Right atrium auricular region (tissue), 2 donors: ENCODE data around the gene SNCA. TPM values are rescaled to one million over a fixed set of nuclear protein-coding genes. Genes with fewer than 3 reads are reported as not detected.
A peak's percentile ranks its signal among the peaks of the same experiment; 100 is the strongest.

Experiments
- DNase-seq: peaks from one replicate; pipeline ENCODE4 v3.0.0-alpha.2; 2019; ENCODE audit warnings: low spot score
- H3K27ac ChIP-seq, 2 donors: fragments of 200-600 bp; sonication (generic); 1 replicate in 1 of 2; 2 replicates in 1 of 2; pipeline ENCODE4 v1.5.1; 2016 to 2019
- H3K27me3 ChIP-seq, 2 donors: fragments of 200-600 bp; sonication (generic); one replicate each; pipeline versions ENCODE4 v1.5.1 to v1.6.0; 2017 to 2019
- H3K36me3 ChIP-seq: fragments of 200-600 bp; sonication (generic); one replicate; pipeline ENCODE4 v1.5.1; 2016
- H3K4me1 ChIP-seq, 2 donors: fragments of 200-600 bp; sonication (generic); one replicate each; pipeline versions ENCODE4 v1.5.1 to v1.6.0; 2017 to 2019
- H3K4me3 ChIP-seq, 2 donors: fragments of 200-600 bp; sonication (generic); 1 replicate in 1 of 2; 2 replicates in 1 of 2; pipeline ENCODE4 v1.5.1; 2017 to 2019; ENCODE audit warnings: mild to moderate bottlenecking in 1 of 2, moderate library complexity in 1 of 2
- H3K9me3 ChIP-seq, 2 donors: fragments of 200-600 bp; sonication (generic); one replicate each; pipeline ENCODE4 v1.5.1; 2019
- total RNA-seq, 2 donors: library from RNA; depleted of rRNA; stranded (reverse); fragments of >200 nt; gene quantifications; one replicate each; pipeline ENCODE4 v1.1.0, GENCODE V29; 2016
- TF ChIP-seq, protein P1 (sequence below), 2 donors: fragments of 200-600 bp; sonication (generic); IDR thresholded peaks; one replicate each; pipeline ENCODE4 v1.5.1; 2019; ENCODE audit warnings: antibody characterized with exemption in 2 of 2

The SNCA gene
- total RNA-seq, 2 donors from 2014 or later = 8.5 to 23.3 TPM

DNA sequence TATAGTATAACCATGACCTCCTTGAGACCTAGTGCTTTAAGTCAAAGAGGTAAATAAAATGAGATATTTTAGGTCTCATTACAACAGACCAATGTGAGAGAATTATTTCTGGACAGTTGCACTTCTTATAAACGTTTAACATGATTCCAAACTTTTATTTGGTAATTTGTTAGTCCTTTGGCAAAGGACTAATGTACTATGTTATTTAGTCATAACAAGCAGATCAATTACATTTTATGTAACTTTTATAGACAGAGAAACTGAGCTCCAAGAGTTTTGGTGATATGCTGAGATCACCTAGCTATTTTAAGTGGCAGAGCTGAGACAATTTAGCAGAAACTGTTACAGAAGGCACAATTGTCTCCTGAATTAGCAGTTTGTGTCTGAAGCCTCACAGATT is 2.6 kb upstream of the SNCA start:
- DNase-seq = no peak
- no peak overlapping the region for H3K4me3 ChIP-seq
- H3K4me1 ChIP-seq = peaks cover 0 to 4% of the 10 kb centered on the region in 2 donors
- no peaks in the 10 kb centered on the region for H3K9me3 ChIP-seq
- no peak overlapping the region for H3K27ac ChIP-seq
- no peaks in the 10 kb centered on the region for H3K27me3 ChIP-seq
- TF ChIP-seq, protein P1, sequence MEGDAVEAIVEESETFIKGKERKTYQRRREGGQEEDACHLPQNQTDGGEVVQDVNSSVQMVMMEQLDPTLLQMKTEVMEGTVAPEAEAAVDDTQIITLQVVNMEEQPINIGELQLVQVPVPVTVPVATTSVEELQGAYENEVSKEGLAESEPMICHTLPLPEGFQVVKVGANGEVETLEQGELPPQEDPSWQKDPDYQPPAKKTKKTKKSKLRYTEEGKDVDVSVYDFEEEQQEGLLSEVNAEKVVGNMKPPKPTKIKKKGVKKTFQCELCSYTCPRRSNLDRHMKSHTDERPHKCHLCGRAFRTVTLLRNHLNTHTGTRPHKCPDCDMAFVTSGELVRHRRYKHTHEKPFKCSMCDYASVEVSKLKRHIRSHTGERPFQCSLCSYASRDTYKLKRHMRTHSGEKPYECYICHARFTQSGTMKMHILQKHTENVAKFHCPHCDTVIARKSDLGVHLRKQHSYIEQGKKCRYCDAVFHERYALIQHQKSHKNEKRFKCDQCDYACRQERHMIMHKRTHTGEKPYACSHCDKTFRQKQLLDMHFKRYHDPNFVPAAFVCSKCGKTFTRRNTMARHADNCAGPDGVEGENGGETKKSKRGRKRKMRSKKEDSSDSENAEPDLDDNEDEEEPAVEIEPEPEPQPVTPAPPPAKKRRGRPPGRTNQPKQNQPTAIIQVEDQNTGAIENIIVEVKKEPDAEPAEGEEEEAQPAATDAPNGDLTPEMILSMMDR (IDR thresholded peaks at IDR 0.05) = no peak
- no peaks in the 10 kb centered on the region for H3K36me3 ChIP-seq

DNA sequence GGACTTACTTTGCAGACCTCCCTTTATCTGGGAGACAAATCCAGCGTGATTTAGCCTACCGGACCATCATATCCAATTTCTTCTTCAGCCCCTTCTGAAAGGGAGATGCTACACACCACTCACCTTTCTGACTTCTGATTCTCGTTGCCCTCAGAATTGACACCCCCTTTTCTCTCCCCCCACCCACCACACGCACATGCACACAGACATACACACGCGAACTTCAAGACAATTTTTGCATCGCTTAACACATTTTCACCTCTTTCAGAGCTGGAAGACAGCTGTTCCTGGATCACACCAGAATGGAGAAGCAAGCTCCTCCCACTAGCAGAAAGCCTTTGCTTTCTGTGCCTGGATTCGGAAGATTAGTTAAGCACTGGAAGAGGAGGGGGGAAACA is 1.0 kb upstream of the SNCA start:
- DNase-seq = no peak
- TF ChIP-seq, protein P1 (IDR thresholded peaks at IDR 0.05) = no peak
- Histone ChIP-seq H3K4me1 (peaks cover 0 to 4% of the 10 kb centered on the region in 2 donors), H3K27me3 (no peaks in the 10 kb centered on the region), H3K36me3 (no peaks in the 10 kb centered on the region), H3K9me3 (no peaks in the 10 kb centered on the region), H3K4me3 (peak overlapping the region; percentile 59), H3K27ac (no peak overlapping the region)

DNA sequence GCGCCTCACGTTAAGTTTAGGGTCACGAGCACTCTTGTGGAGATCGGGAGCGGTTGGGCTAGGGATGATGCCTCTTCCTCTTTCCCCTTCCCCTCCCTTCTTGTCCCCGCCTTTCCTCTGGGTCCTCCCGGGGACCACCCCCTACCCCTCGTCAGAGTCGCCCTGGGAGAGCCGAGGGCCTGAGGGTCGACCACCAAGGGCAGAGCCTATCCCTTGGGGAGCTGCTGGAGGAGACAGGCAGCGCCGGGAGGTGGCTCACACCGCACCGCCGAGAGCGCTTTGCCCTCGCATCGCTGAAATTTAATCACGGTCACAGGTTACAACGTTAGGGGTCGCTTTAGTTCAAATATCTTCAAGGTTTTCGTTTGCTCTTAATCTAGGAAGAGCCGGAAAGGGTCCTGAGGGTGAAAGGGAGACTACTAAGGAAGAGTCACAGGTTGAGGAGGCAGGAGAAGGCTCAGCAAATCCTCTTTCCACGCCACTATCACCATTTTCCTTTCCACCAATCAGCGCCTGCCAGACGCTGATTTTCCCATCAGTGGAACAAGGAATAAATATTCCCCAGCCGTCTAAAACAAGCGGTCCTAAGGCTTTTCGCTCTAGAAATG is 528 bp upstream of the SNCA start:
- peak overlapping the region; percentile 38 to 49 for H3K27ac ChIP-seq
- no peaks in the 10 kb centered on the region for H3K9me3 ChIP-seq
- DNase-seq = no peak

DNA sequence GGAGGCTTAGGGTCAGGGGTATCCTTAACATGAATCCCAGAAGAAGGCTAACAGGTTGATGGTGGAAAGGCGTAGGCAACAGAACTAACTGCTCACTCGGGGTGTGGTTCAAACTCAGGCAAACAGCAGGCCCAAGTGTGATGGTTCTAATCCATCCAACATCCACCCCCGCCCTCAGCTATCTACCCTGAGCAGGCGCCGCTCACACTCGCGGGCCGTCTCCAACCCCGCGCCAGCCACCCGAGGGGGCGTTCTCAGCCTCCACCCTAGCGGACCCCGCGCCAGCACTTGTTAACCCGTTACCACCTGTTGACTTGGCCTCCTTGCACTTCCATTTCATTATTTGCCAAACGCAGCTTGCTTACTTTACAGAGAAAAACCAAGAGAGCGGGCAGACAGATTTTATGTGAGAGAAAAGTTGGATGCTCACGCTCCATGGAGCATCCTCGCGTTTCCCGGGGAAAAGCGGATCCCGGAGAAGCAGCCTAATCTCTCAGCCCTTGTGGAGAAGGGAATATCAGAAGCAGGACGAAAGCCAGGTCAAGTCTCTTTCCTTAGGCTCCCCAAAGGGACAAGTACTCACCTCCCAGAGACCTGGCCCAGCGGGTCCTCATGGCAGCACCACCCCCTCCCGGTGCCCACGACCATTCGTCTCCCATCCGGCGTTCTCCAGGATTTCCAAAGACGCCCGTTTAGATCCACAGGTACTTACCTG is 773 bp downstream of the SNCA start:
- DNase-seq = no peak
- Histone ChIP-seq H3K27ac (peak overlapping the region; percentile 38 to 49), H3K27me3 (no peaks in the 10 kb centered on the region), H3K9me3 (no peaks in the 10 kb centered on the region), H3K36me3 (no peaks in the 10 kb centered on the region), H3K4me3 (peak overlapping the region; percentile 59), H3K4me1 (peaks cover 0 to 4% of the 10 kb centered on the region in 2 donors)
- TF ChIP-seq, protein P1 (IDR thresholded peaks at IDR 0.05) = no peak

More for the DNA sequence above, 528 bp upstream of the SNCA start:
- peak overlapping the region; percentile 59 for H3K4me3 ChIP-seq
- TF ChIP-seq, protein P1 (IDR thresholded peaks at IDR 0.05) = peak in 1 of 2 donors; percentile 43
- H3K27me3 ChIP-seq = no peaks in the 10 kb centered on the region
- H3K4me1 ChIP-seq = peaks cover 0 to 4% of the 10 kb centered on the region in 2 donors
- H3K36me3 ChIP-seq = no peaks in the 10 kb centered on the region

DNA sequence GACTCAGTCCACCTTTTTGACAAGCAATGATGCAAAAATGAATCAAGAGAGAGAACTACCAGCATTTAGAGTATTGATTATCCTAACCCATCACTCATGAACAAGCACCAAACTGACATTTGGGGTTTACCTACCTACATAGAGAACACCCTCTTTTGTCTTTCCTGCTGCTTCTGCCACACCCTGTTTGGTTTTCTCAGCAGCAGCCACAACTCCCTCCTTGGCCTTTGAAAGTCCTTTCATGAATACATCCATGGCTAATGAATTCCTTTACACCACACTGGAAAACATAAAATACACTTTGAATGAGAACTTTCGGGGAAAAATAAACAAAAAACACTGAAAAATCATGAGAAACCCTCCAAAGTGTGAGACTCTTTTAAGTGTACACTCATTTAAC is 1.5 kb downstream of the SNCA start:
- Histone ChIP-seq H3K27ac (no peak overlapping the region), H3K27me3 (no peaks in the 10 kb centered on the region)
- TF ChIP-seq, protein P1 (IDR thresholded peaks at IDR 0.05) = no peak

More for the DNA sequence above, 1.5 kb downstream of the SNCA start:
- Histone ChIP-seq H3K4me3 (no peak overlapping the region), H3K9me3 (no peaks in the 10 kb centered on the region), H3K36me3 (no peaks in the 10 kb centered on the region), H3K4me1 (peaks cover 0 to 4% of the 10 kb centered on the region in 2 donors)
- no peak for DNase-seq
